ENCODE data around the gene POU2F2. TPM values are rescaled to one million over a fixed set of nuclear protein-coding genes. Genes with fewer than 3 reads are reported as not detected.
A peak's percentile ranks its signal among the peaks of the same experiment; 100 is the strongest.

The POU2F2 gene
- total and polyA plus RNA-seq, 10 of the 15 experiments (the other 5 are each of a cell fraction or from before 2014, with no cell fraction given) = 4.4 to 62.4 (median 37.9) TPM

- peak; percentile 73; the same call in 1 of the 2 replicates for TF ChIP-seq ATF3 (IDR thresholded peaks at IDR 0.05; ENCODE audit: borderline replicate concordance, extremely low read depth, low read depth, low read length)
- 0 out of 2 replicates have a peak, but pooled peaks have one; percentile 48 for TF ChIP-seq ZNF207 (IDR thresholded peaks at IDR 0.05; ENCODE audit: borderline replicate concordance)
- peak; percentile 58 for TF ChIP-seq ZNF384 (IDR thresholded peaks at IDR 0.05; ENCODE audit: borderline replicate concordance, low read depth, low read length)
- TF ChIP-seq RUNX3 (IDR thresholded peaks at IDR 0.05; ENCODE audit: low read length) = peak; percentile 24; the same call in 1 of the 2 replicates
- peak; percentile 50; the same call in 1 of the 2 replicates for TF ChIP-seq CREB1 (IDR thresholded peaks at IDR 0.05; ENCODE audit: low read depth)
- no peak for TF ChIP-seq RCOR1 (conservative IDR thresholded peaks at IDR 0.05; ENCODE audit: low read depth, low read length)
- TF ChIP-seq RB1 (IDR thresholded peaks at IDR 0.05; ENCODE audit: borderline replicate concordance) = peak; percentile 83; the same call in 1 of the 2 replicates
- no peak for TF ChIP-seq RFX5 (IDR thresholded peaks at IDR 0.05; ENCODE audit: low read depth, low read length)
- no peak for TF ChIP-seq EGR1 (IDR thresholded peaks at IDR 0.05; ENCODE audit: borderline replicate concordance in 1 of 2, low read depth in 2 of 2, low read length in 2 of 2)
- peak; percentile 71 for TF ChIP-seq IRF4 (IDR thresholded peaks at IDR 0.05; ENCODE audit: low read depth, low read length)
- 0 out of 2 replicates have a peak, but pooled peaks have one; percentile 35 for TF ChIP-seq CHD2 (IDR thresholded peaks at IDR 0.05; ENCODE audit: borderline replicate concordance, low read depth, low read length)
- TF ChIP-seq MEF2A (IDR thresholded peaks at IDR 0.05; ENCODE audit: insufficient read depth, low read depth, low read length) = 0 out of 2 replicates have a peak, but pooled peaks have one; percentile 30
- TF ChIP-seq CTCF (IDR thresholded peaks at IDR 0.05 in 2 of 3, conservative IDR thresholded peaks at IDR 0.05 in 1 of 3; ENCODE audit: control insufficient read depth in 2 of 3, extremely low read depth in 1 of 3, insufficient read depth in 1 of 3, low read depth in 3 of 3, low read length in 3 of 3) = peak; percentile 100; a peak in 5 of 6 replicates
Observed at GRCh38 chr19:42108527-42109389, 23.5 kb downstream of the POU2F2 start (continued).

All from GM12878 (cell line).